ENCODE measurements around the gene HSPB9. TPM values are rescaled to one million over a fixed set of nuclear protein-coding genes. Genes with fewer than 3 reads are reported as not detected.

The HSPB9 gene
- total RNA-seq, 1 experiment from 2014 or later, result not detected

DNA sequence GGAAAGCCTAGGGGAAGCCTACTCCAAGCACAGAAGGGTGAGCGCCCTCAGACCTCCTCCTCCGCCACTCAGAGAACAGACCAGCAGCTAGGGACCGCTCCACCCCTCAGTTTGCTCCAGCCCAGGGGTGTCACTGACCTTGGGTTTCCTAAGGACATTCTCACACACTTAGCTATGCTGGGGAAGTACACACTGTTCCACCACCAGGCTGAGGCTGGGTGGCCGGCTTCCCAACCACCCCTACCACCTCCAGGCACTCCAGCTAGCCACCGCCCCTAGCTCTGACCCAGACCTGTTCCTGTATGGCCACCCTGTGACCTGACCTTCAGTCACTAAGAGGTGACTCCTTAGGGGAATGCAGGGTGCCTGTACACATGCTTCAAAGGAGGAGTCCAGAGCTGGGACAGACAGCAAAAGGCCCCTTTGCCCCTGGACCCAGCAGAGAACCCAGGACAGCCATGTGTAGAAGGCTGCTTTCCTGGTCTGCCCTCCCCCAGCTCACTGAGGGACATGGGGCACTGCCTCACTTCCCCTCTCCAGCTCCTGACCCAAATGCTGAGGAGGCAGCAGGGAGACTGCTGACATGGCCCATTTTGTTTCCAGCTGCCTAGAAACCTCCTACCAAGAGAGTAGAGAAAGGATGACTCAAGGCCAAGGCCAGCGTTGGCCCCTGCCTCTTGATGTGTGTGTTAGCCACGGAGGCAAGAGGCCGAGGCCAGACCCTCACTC is 6.7 kb downstream of the HSPB9 start:
- CTCF ChIA-PET, result no interaction called here
- no TSS peak for BruUV-seq (replicated peaks)

DNA sequence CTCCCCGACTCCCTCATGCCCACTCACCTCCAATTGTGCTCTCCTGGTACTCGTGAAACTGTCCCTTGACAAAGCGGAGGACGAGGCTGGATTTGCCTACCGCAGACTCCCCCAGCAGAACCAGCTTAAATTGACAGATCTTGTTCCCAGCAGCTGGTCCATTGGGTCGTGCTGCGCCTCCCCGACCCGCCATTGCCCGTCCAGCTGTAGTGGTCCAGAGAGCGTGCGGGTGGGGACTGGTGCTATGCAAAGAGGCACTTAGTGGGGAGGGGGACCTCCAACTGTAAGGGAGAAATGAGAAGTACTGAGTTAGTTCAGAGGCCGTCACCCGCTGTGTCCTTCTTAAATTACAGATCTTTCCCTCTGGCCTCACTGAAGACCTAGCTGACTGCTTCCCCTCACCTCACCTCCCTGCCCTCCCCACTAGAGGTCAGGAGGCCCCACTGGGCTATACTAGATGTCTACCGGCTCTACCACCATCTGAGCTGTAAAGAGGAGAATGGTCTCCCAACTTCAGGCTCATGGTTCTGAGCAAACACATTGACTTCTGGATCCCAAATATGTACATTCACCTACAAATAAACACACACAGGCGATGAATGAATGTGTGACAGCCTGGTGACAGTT is 7.8 kb downstream of the HSPB9 start:
- no peak overlapping the region for H3K9ac ChIP-seq (ENCODE audit: low read length)
- peaks cover 29 to 39% of the 10 kb centered on the region in 2 experiments; a peak in 3 of 4 replicates for H3K36me3 ChIP-seq (ENCODE audit: control insufficient read depth in 1 of 2, insufficient read depth in 2 of 2, low read length in 2 of 2)
- ChIA-PET POLR2A (no interaction called here), RAD21 (ENCODE audit: low non-redundant PET in 1 of 2, low total read pairs in 2 of 2, uncharacterized antibody in 2 of 2, unreplicated experiment in 2 of 2) (no interaction called here), CTCF (no interaction called here)
- intact Hi-C loops (cut with micrococcal nuclease), result no loop called here
- H3K79me2 ChIP-seq (ENCODE audit: insufficient read depth, low read length), result peaks cover 54% of the 10 kb centered on the region
- H2AFZ ChIP-seq (ENCODE audit: low read depth, low read length, poor library complexity, severe bottlenecking), result no peak overlapping the region
- DNase-seq (ENCODE audit: low read depth, low spot score) (no peak), ATAC-seq (no peak)
- no peak overlapping the region for H3K4me2 ChIP-seq (ENCODE audit: low read length)
- no peaks in the 10 kb centered on the region for H4K20me1 ChIP-seq (ENCODE audit: insufficient read depth)
- no peak overlapping the region for H3K4me3 ChIP-seq (replicated peaks in 1 of 2; ENCODE audit: low read depth in 1 of 2, low read length in 2 of 2)
- peaks cover 0 to 1% of the 10 kb centered on the region in 2 experiments; a peak in 2 of 4 replicates for H3K4me1 ChIP-seq (ENCODE audit: control insufficient read depth in 1 of 2, insufficient read depth in 2 of 2, low read length in 2 of 2)
- H3K27ac ChIP-seq (ENCODE audit: low read depth, low read length), result no peak overlapping the region
- no peaks in the 10 kb centered on the region for H3K9me3 ChIP-seq (ENCODE audit: control insufficient read depth in 1 of 2, insufficient read depth in 1 of 2, low read depth in 1 of 2, low read length in 2 of 2)
- no peaks in the 10 kb centered on the region for H3K9me2 ChIP-seq (ENCODE audit: insufficient read depth)
- no TSS peak for BruUV-seq (replicated peaks)
- no peaks in the 10 kb centered on the region for H3K27me3 ChIP-seq (ENCODE audit: insufficient read depth, low read length)
- TF ChIP-seq FOSL1 (IDR thresholded peaks at IDR 0.05; ENCODE audit: low read depth) (no peak), ZNF274 (IDR thresholded peaks at IDR 0.05; ENCODE audit: low read depth, low read length) (no peak), ZFX (IDR thresholded peaks at IDR 0.05) (no peak), EGR1 (IDR thresholded peaks at IDR 0.05; ENCODE audit: low read depth) (no peak), POLR2A (IDR thresholded peaks at IDR 0.05; ENCODE audit: borderline replicate concordance, extremely low read depth, insufficient read depth, insufficient read length) (no peak), JUND (IDR thresholded peaks at IDR 0.05) (no peak), ELF1 (IDR thresholded peaks at IDR 0.05; ENCODE audit: borderline replicate concordance, low read depth) (no peak), EZH2phosphoT487 (IDR thresholded peaks at IDR 0.05; ENCODE audit: borderline replicate concordance) (no peak), CBX3 (IDR thresholded peaks at IDR 0.05; ENCODE audit: low read depth) (no peak)
- TF ChIP-seq, protein P1, sequence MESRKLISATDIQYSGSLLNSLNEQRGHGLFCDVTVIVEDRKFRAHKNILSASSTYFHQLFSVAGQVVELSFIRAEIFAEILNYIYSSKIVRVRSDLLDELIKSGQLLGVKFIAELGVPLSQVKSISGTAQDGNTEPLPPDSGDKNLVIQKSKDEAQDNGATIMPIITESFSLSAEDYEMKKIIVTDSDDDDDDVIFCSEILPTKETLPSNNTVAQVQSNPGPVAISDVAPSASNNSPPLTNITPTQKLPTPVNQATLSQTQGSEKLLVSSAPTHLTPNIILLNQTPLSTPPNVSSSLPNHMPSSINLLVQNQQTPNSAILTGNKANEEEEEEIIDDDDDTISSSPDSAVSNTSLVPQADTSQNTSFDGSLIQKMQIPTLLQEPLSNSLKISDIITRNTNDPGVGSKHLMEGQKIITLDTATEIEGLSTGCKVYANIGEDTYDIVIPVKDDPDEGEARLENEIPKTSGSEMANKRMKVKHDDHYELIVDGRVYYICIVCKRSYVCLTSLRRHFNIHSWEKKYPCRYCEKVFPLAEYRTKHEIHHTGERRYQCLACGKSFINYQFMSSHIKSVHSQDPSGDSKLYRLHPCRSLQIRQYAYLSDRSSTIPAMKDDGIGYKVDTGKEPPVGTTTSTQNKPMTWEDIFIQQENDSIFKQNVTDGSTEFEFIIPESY (IDR thresholded peaks at IDR 0.05; ENCODE audit: extremely low read depth, insufficient replicate concordance, low read length), result no peak
- TF ChIP-seq, protein P2, sequence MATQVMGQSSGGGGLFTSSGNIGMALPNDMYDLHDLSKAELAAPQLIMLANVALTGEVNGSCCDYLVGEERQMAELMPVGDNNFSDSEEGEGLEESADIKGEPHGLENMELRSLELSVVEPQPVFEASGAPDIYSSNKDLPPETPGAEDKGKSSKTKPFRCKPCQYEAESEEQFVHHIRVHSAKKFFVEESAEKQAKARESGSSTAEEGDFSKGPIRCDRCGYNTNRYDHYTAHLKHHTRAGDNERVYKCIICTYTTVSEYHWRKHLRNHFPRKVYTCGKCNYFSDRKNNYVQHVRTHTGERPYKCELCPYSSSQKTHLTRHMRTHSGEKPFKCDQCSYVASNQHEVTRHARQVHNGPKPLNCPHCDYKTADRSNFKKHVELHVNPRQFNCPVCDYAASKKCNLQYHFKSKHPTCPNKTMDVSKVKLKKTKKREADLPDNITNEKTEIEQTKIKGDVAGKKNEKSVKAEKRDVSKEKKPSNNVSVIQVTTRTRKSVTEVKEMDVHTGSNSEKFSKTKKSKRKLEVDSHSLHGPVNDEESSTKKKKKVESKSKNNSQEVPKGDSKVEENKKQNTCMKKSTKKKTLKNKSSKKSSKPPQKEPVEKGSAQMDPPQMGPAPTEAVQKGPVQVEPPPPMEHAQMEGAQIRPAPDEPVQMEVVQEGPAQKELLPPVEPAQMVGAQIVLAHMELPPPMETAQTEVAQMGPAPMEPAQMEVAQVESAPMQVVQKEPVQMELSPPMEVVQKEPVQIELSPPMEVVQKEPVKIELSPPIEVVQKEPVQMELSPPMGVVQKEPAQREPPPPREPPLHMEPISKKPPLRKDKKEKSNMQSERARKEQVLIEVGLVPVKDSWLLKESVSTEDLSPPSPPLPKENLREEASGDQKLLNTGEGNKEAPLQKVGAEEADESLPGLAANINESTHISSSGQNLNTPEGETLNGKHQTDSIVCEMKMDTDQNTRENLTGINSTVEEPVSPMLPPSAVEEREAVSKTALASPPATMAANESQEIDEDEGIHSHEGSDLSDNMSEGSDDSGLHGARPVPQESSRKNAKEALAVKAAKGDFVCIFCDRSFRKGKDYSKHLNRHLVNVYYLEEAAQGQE (IDR thresholded peaks at IDR 0.05; ENCODE audit: low read depth), result no peak

More for the DNA sequence above, 6.7 kb downstream of the HSPB9 start:
- Histone ChIP-seq H3K27me3 (ENCODE audit: insufficient read depth, low read length) (no peaks in the 10 kb centered on the region), H3K4me2 (ENCODE audit: low read length) (no peak overlapping the region), H3K27ac (ENCODE audit: low read depth, low read length) (no peak overlapping the region), H3K79me2 (ENCODE audit: insufficient read depth, low read length) (peaks cover 42% of the 10 kb centered on the region), H3K36me3 (ENCODE audit: control insufficient read depth in 1 of 2, insufficient read depth in 2 of 2, low read length in 2 of 2) (peaks cover 29 to 45% of the 10 kb centered on the region in 2 experiments; a peak in 3 of 4 replicates), H3K9me3 (ENCODE audit: control insufficient read depth in 1 of 2, insufficient read depth in 1 of 2, low read depth in 1 of 2, low read length in 2 of 2) (no peaks in the 10 kb centered on the region), H3K9ac (ENCODE audit: low read length) (no peak overlapping the region), H3K9me2 (ENCODE audit: insufficient read depth) (no peaks in the 10 kb centered on the region), H3K4me1 (ENCODE audit: control insufficient read depth in 1 of 2, insufficient read depth in 2 of 2, low read length in 2 of 2) (no peaks in the 10 kb centered on the region), H2AFZ (ENCODE audit: low read depth, low read length, poor library complexity, severe bottlenecking) (no peak overlapping the region), H4K20me1 (ENCODE audit: insufficient read depth) (no peaks in the 10 kb centered on the region), H3K4me3 (replicated peaks in 1 of 2; ENCODE audit: low read depth in 1 of 2, low read length in 2 of 2) (no peak overlapping the region)
- RAD21 ChIA-PET (ENCODE audit: low non-redundant PET in 1 of 2, low total read pairs in 2 of 2, uncharacterized antibody in 2 of 2, unreplicated experiment in 2 of 2), result no interaction called here
- POLR2A ChIA-PET, result no interaction called here
- TF ChIP-seq SRF (IDR thresholded peaks at IDR 0.05; ENCODE audit: low read depth) (no peak), RAD21 (IDR thresholded peaks at IDR 0.05; ENCODE audit: low read depth) (no peak), YY1 (IDR thresholded peaks at IDR 0.05; ENCODE audit: extremely low read depth, insufficient replicate concordance, low read depth, low read length) (no peak), CEBPB (IDR thresholded peaks at IDR 0.05; ENCODE audit: low read depth) (no peak), POLR2AphosphoS5 (IDR thresholded peaks at IDR 0.05; ENCODE audit: low read depth, low read length) (no peak), SIN3A (IDR thresholded peaks at IDR 0.05; ENCODE audit: low read depth) (no peak)
- TF ChIP-seq, protein P3, sequence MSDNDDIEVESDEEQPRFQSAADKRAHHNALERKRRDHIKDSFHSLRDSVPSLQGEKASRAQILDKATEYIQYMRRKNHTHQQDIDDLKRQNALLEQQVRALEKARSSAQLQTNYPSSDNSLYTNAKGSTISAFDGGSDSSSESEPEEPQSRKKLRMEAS (IDR thresholded peaks at IDR 0.05), result no peak
- DNase-seq (ENCODE audit: low read depth, low spot score) (no peak), ATAC-seq (no peak)
- intact Hi-C loops (cut with micrococcal nuclease), result no loop called here
